ENCODE data around the gene WRAP53. TPM values are rescaled to one million over a fixed set of nuclear protein-coding genes. Genes with fewer than 3 reads are reported as not detected.
A peak's percentile ranks its signal among the peaks of the same experiment; 100 is the strongest.

WRAP53 gene
- total and polyA plus RNA-seq, 10 of the 15 experiments (the other 5 are each of a cell fraction or from before 2014, with no cell fraction given): 1.9 to 42.0 (median 21.9) TPM

DNA sequence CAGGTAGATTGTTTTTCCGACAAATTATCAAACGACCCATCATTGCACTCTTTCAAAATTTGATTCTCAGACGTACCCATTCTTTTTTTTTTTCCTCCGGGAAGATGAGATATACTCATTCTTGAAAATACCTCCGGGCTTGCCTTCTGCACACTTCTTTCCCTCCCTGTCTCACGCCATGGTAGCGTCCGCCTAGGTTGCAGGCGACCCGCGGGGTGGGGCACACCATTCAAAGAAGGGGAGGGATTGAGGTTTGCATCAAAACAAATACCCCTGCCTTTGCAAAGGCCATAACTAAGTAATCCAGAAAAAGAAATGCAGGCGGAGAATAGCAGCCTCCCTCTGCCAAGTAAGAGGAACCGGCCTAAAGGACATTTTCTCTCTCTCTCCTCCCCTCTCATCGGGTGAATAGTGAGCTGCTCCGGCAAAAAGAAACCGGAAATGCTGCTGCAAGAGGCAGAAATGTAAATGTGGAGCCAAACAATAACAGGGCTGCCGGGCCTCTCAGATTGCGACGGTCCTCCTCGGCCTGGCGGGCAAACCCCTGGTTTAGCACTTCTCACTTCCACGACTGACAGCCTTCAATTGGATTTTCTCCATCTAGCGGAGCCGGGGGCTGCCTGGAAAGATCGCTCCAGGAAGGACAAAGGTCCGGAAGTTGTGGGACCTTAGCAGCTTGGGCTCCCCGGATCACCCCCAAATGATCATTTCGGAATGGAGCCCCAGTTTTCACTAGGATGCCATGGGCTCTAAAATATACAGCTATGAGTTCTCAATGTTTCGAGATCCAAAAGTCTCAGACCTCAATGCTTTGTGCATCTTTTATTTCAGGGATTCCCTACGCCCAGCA, 1.8 kb upstream of the WRAP53 start (continued):
- TF ChIP-seq, protein P1, sequence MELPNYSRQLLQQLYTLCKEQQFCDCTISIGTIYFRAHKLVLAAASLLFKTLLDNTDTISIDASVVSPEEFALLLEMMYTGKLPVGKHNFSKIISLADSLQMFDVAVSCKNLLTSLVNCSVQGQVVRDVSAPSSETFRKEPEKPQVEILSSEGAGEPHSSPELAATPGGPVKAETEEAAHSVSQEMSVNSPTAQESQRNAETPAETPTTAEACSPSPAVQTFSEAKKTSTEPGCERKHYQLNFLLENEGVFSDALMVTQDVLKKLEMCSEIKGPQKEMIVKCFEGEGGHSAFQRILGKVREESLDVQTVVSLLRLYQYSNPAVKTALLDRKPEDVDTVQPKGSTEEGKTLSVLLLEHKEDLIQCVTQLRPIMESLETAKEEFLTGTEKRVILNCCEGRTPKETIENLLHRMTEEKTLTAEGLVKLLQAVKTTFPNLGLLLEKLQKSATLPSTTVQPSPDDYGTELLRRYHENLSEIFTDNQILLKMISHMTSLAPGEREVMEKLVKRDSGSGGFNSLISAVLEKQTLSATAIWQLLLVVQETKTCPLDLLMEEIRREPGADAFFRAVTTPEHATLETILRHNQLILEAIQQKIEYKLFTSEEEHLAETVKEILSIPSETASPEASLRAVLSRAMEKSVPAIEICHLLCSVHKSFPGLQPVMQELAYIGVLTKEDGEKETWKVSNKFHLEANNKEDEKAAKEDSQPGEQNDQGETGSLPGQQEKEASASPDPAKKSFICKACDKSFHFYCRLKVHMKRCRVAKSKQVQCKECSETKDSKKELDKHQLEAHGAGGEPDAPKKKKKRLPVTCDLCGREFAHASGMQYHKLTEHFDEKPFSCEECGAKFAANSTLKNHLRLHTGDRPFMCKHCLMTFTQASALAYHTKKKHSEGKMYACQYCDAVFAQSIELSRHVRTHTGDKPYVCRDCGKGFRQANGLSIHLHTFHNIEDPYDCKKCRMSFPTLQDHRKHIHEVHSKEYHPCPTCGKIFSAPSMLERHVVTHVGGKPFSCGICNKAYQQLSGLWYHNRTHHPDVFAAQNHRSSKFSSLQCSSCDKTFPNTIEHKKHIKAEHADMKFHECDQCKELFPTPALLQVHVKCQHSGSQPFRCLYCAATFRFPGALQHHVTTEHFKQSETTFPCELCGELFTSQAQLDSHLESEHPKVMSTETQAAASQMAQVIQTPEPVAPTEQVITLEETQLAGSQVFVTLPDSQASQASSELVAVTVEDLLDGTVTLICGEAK (IDR thresholded peaks at IDR 0.05; ENCODE audit: borderline replicate concordance): peak; percentile 72; the same call in 1 of the 2 replicates
- TF ChIP-seq KDM1A (IDR thresholded peaks at IDR 0.05; ENCODE audit: borderline replicate concordance): no peak
- TF ChIP-seq, protein P2, sequence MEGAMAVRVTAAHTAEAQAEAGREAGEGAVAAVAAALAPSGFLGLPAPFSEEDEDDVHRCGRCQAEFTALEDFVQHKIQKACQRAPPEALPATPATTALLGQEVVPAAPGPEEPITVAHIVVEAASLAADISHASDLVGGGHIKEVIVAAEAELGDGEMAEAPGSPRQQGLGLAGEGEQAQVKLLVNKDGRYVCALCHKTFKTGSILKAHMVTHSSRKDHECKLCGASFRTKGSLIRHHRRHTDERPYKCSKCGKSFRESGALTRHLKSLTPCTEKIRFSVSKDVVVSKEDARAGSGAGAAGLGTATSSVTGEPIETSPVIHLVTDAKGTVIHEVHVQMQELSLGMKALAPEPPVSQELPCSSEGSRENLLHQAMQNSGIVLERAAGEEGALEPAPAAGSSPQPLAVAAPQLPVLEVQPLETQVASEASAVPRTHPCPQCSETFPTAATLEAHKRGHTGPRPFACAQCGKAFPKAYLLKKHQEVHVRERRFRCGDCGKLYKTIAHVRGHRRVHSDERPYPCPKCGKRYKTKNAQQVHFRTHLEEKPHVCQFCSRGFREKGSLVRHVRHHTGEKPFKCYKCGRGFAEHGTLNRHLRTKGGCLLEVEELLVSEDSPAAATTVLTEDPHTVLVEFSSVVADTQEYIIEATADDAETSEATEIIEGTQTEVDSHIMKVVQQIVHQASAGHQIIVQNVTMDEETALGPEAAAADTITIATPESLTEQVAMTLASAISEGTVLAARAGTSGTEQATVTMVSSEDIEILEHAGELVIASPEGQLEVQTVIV (IDR thresholded peaks at IDR 0.05; ENCODE audit: borderline replicate concordance, partially characterized antibody): peak; percentile 96
- TF ChIP-seq BACH1 (IDR thresholded peaks at IDR 0.05; ENCODE audit: borderline replicate concordance): peak; percentile 62; the same call in 1 of the 2 replicates
- TF ChIP-seq SIX5 (IDR thresholded peaks at IDR 0.05; ENCODE audit: low read depth, low read length, severe bottlenecking): peak; percentile 48
- TF ChIP-seq SMAD1 (IDR thresholded peaks at IDR 0.05; ENCODE audit: low read depth, partially characterized antibody): peak; percentile 81
- TF ChIP-seq, protein P3, sequence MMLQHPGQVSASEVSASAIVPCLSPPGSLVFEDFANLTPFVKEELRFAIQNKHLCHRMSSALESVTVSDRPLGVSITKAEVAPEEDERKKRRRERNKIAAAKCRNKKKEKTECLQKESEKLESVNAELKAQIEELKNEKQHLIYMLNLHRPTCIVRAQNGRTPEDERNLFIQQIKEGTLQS (IDR thresholded peaks at IDR 0.05; ENCODE audit: borderline replicate concordance, extremely low read depth, low read depth, low read length): no peak
- TF ChIP-seq FOXK2 (IDR thresholded peaks at IDR 0.05): peak; percentile 100
- TF ChIP-seq HDGF (IDR thresholded peaks at IDR 0.05): no peak
- TF ChIP-seq WRNIP1 (IDR thresholded peaks at IDR 0.05; ENCODE audit: borderline replicate concordance, low read depth, low read length): no peak; the same call in 1 of the 2 replicates
- TF ChIP-seq MTA2 (IDR thresholded peaks at IDR 0.05; ENCODE audit: low read depth): no peak
- no peak for TF ChIP-seq CBX5 (IDR thresholded peaks at IDR 0.05; ENCODE audit: low read depth)
- no peak for TF ChIP-seq RBBP5 (conservative IDR thresholded peaks at IDR 0.05)
- no peak for TF ChIP-seq ASH2L (IDR thresholded peaks at IDR 0.05; ENCODE audit: borderline replicate concordance, low read depth)
- no peak for TF ChIP-seq SUZ12 (IDR thresholded peaks at IDR 0.05; ENCODE audit: unreplicated experiment)
- peak; percentile 76; the same call in 1 of the 2 replicates for TF ChIP-seq POLR2AphosphoS2 (IDR thresholded peaks at IDR 0.05; ENCODE audit: low read depth, low read length)
- TF ChIP-seq LARP7 (IDR thresholded peaks at IDR 0.05): no peak
- TF ChIP-seq SMAD5 (IDR thresholded peaks at IDR 0.05; ENCODE audit: low read depth): peak; percentile 93
- TF ChIP-seq MYC (IDR thresholded peaks at IDR 0.05; ENCODE audit: insufficient read depth, insufficient read length, insufficient replicate concordance, low read length, severe bottlenecking): no peak
- TF ChIP-seq SREBF1 (IDR thresholded peaks at IDR 0.05; ENCODE audit: low read length): peak; percentile 100
- TF ChIP-seq, protein P4, sequence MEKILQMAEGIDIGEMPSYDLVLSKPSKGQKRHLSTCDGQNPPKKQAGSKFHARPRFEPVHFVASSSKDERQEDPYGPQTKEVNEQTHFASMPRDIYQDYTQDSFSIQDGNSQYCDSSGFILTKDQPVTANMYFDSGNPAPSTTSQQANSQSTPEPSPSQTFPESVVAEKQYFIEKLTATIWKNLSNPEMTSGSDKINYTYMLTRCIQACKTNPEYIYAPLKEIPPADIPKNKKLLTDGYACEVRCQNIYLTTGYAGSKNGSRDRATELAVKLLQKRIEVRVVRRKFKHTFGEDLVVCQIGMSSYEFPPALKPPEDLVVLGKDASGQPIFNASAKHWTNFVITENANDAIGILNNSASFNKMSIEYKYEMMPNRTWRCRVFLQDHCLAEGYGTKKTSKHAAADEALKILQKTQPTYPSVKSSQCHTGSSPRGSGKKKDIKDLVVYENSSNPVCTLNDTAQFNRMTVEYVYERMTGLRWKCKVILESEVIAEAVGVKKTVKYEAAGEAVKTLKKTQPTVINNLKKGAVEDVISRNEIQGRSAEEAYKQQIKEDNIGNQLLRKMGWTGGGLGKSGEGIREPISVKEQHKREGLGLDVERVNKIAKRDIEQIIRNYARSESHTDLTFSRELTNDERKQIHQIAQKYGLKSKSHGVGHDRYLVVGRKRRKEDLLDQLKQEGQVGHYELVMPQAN (conservative IDR thresholded peaks at IDR 0.05): peak; percentile 82
